A549 (cell line): Measurements from ENCODE around the gene EGFL8.

ENCODE experiments used
- EHMT2 ChIP-seq: fragments of 200-600 bp; sonication (generic); IDR thresholded peaks from 2 replicates; pipeline ENCODE4 v1.6.1; 2016; ENCODE audit warnings: antibody characterized with exemption, low read depth, mild to moderate bottlenecking, moderate library complexity
- JUN ChIP-seq, 2 experiments: fragments of >200 bp; sonication (Bioruptor Twin); formaldehyde crosslinking; IDR thresholded peaks; 2 replicates in 1 of 2; 3 replicates in 1 of 2; pipeline ENCODE4 v1.6.1; 2016 to 2017
- MAFK ChIP-seq: fragments of 450-650 bp; IDR thresholded peaks from 2 replicates; pipeline ENCODE4 v1.6.1; 2014; ENCODE audit not compliant: partially characterized antibody
- MAZ ChIP-seq: fragments of 150-350 bp; IDR thresholded peaks from 2 replicates; pipeline ENCODE4 v1.6.1; 2014; ENCODE audit warnings: antibody characterized with exemption, low read depth, low read length, borderline replicate concordance
- MYC ChIP-seq: IDR thresholded peaks from 2 replicates; pipeline ENCODE4 v1.6.1; 2012; ENCODE audit warnings: mild to moderate bottlenecking, inconsistent platforms, low read length, improper control_type of control experiment, borderline replicate concordance
- NR3C1 ChIP-seq: fragments of >200 bp; sonication (Bioruptor Twin); formaldehyde crosslinking; IDR thresholded peaks from 3 replicates; pipeline ENCODE4 v1.6.1; 2017
- POLR2A ChIP-seq: IDR thresholded peaks from 2 replicates; pipeline ENCODE4 v1.6.1; 2012; ENCODE audit warnings: mild to moderate bottlenecking, low read length
- POLR2AphosphoS2 ChIP-seq: conservative IDR thresholded peaks from 2 replicates; pipeline ENCODE4 v1.6.1; 2012; ENCODE audit warnings: low read length, improper control_type of control experiment, inconsistent platforms
- RCOR1 ChIP-seq: fragments of 150-350 bp; IDR thresholded peaks from 2 replicates; pipeline ENCODE4 v1.6.1; 2014; ENCODE audit warnings: antibody characterized with exemption, low read length, low read depth
- SMC3 ChIP-seq: fragments of >200 bp; sonication (Bioruptor Twin); formaldehyde crosslinking; IDR thresholded peaks from 3 replicates; pipeline ENCODE4 v1.6.1; 2018; ENCODE audit warnings: inconsistent platforms
- TF ChIP-seq, protein P1 (sequence below): fragments of >200 bp; sonication (Bioruptor Twin); formaldehyde crosslinking; IDR thresholded peaks from 3 replicates; pipeline ENCODE4 v1.5.1; 2016
- TF ChIP-seq, protein P2 (sequence below): fragments of 150-350 bp; IDR thresholded peaks from 2 replicates; pipeline ENCODE4 v1.6.1; 2014; ENCODE audit warnings: low read depth, mild to moderate bottlenecking, low read length
- TF ChIP-seq, protein P3 (sequence below): IDR thresholded peaks from 2 replicates; pipeline ENCODE4 v1.6.1; 2012

DNA sequence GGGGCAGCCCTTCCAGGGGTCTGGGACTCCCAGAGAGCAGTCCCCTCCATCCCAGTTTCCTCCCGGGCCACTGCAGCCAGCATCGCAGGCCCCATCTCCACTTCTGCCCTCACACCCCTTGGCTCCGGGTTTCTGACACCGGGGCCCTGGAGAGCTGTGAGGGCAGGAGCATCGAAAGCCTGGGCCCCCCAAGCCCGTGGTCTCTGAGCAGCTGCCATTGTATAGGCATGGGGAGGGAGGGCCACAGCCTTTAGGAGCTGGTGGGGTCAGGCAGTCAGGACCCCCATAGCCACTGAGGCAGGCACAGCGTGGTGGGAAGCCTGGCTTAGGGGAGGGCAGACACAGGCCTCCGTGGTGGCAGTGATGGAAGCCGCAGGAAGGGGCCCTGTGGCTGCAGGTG is 37.8 kb downstream of the EGFL8 start:
- TF ChIP-seq, protein P1, sequence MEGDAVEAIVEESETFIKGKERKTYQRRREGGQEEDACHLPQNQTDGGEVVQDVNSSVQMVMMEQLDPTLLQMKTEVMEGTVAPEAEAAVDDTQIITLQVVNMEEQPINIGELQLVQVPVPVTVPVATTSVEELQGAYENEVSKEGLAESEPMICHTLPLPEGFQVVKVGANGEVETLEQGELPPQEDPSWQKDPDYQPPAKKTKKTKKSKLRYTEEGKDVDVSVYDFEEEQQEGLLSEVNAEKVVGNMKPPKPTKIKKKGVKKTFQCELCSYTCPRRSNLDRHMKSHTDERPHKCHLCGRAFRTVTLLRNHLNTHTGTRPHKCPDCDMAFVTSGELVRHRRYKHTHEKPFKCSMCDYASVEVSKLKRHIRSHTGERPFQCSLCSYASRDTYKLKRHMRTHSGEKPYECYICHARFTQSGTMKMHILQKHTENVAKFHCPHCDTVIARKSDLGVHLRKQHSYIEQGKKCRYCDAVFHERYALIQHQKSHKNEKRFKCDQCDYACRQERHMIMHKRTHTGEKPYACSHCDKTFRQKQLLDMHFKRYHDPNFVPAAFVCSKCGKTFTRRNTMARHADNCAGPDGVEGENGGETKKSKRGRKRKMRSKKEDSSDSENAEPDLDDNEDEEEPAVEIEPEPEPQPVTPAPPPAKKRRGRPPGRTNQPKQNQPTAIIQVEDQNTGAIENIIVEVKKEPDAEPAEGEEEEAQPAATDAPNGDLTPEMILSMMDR, result no peak
- no peak for TF ChIP-seq POLR2A
- TF ChIP-seq NR3C1, result no peak
- no peak for TF ChIP-seq POLR2AphosphoS2
- no peak for TF ChIP-seq EHMT2
- no peak for TF ChIP-seq SMC3
- TF ChIP-seq MYC, result no peak
- TF ChIP-seq JUN (IDR thresholded peaks at IDR 0.05), result no peak
- TF ChIP-seq, protein P2, sequence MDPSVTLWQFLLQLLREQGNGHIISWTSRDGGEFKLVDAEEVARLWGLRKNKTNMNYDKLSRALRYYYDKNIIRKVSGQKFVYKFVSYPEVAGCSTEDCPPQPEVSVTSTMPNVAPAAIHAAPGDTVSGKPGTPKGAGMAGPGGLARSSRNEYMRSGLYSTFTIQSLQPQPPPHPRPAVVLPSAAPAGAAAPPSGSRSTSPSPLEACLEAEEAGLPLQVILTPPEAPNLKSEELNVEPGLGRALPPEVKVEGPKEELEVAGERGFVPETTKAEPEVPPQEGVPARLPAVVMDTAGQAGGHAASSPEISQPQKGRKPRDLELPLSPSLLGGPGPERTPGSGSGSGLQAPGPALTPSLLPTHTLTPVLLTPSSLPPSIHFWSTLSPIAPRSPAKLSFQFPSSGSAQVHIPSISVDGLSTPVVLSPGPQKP, result no peak
- TF ChIP-seq RCOR1, result no peak
- TF ChIP-seq, protein P3, sequence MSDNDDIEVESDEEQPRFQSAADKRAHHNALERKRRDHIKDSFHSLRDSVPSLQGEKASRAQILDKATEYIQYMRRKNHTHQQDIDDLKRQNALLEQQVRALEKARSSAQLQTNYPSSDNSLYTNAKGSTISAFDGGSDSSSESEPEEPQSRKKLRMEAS, result no peak
- no peak for TF ChIP-seq MAZ
- no peak for TF ChIP-seq MAFK
